ENCODE data around the gene NUP35.
"Not testable (repeated sequence)": the region's sequence is repeated elsewhere in the genome, so short reads cannot be mapped to it uniquely, and the experiment has no call there.

The NUP35 gene

GRCh38 chr2:183148955-183149354 lies 24.7 kb downstream of the NUP35 start:
- DNase-seq: no peak

DNA sequence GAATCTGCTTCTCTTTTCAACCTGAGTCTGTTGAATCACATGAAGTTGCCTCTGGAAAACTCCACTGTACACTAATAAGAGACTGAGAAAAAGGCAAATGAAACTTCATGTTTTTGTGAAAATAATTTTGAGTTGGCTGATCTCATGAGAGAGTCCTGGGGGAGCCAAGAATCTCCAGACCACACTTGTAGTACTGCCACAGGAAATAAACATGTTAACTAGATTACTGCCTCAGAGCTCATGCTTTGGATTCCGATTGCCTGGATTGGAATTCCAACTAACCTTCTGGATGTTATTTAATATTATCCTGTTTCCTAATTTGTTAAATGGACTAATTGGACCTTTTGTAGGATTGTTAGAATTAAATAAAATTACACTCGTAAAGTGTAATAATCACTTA lies 25.2 kb downstream of the NUP35 start:
- peak; percentile 61 for DNase-seq

- not testable (repeated sequence) for DNase-seq
Measured at GRCh38 chr2:183152280-183152679, 28.0 kb downstream of the NUP35 start.

DNA sequence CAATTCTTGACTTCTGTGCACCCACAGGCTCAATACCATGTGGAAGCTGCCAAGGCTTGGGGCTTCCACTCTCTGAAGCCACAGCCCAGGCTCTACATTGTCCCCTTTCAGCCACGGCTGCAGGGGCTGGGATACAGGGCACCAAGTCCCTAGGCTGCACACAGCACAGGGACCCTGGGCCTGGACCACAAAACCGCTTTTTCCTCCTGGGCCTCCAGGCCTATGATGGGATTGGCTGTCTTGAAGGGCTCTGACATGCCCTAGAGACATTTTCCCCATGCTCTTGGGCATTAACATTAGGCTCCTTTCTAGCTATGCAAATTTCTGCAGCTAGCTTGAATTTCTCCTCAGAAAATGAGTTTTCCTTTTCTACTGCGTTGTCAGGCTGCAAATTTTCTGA lies 29.7 kb downstream of the NUP35 start:
- no peak for DNase-seq

DNA sequence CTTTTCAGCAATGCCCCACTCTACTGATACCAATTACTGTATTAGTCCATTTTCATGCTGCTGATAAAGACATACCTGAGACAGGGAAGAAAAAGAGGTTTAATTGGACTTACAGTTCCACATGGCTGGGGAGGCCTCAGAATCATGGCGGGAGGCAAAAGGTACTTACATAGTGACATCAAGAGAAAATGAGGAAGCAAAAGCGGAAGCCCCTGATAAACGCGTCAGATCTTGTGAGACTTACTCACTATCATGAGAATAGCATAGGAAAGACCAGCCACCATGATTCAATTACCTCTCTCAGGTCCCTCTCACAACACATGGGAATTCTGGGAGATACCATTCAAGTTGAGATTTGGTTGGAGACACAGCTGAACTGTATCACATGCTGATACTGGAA lies 30.5 kb downstream of the NUP35 start:
- DNase-seq: not testable (repeated sequence)

- DNase-seq: no peak
Measured at GRCh38 chr2:183157131-183157530, 32.9 kb downstream of the NUP35 start.

DNA sequence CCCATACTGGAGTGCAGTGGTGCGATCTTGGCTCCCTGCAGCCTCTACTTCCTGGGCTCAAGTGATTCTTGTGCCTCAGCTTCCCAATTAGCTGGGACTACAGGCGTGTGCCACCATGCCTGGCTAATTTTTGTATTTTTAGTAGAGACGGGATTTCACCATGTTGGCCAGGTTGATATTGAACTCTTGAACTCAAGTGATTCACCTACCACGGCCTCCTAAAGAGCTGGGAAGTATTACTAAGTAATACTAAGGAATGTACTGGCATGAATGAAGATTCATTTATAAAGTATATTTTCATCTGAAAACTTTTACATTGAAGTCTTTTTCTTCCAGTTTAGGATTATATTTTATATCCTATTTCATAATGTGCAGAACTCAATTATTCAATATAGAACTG lies 38.1 kb downstream of the NUP35 start:
- DNase-seq: peak; percentile 6

DNA sequence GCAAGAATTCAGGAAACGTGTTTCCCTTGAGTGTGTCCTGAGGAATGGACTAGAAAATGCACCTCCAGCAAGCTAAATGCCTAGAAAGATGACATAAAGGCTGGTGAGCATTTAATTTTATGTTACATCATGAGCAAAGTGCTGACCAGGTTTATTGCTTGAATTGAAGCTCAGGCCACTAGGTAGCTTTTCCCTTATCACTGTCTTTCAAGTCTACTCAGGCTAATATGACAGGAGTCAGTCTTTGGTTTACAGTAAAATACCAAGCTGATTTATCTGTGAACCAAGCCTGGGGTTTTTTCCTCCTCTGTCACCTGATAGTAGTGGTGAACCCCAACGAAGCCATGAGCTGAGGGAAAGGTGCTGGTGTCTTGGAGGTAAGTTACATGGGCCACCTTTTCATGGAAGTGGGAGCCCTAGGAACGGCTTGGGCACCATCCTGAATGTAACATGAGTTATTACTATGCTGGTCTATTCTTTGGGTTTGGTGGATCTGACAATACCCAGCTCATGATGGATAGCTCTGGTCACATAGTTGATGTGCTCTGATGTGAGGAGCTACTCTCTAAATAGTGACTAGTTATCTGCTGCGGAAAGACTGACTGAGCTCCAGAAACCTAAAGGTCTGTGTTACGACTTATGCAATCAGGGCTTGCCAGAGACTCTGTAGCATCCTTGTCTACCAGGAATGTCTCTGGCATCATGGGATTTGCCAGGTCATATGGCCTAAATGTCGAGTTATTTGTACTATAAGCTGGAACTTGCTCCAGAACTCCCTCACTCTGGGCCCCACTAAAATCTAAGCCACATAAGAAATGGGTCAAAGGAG lies 39.8 kb downstream of the NUP35 start:
- no peak for DNase-seq

DNA sequence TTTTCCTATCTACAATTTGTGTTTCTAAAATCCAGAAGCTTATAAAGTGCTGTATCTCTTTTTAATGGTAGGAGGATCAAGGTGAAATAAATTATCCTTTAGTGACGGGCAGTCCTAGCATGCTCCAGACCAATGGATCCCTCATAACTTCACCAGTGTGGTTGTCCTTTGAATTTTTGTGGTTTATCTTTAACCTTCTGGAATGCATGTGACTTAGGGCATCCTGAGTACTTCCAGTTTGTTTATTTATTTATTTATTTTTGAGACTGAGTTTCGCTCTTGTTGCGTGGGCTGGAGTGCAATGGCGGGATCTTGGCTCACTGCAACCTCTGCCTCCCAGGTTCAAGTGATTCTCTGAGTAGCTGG lies 40.4 kb downstream of the NUP35 start:
- DNase-seq: peak; percentile 24

GRCh38 chr2:183166210-183166609 lies 42.0 kb downstream of the NUP35 start:
- no peak for DNase-seq

DNA sequence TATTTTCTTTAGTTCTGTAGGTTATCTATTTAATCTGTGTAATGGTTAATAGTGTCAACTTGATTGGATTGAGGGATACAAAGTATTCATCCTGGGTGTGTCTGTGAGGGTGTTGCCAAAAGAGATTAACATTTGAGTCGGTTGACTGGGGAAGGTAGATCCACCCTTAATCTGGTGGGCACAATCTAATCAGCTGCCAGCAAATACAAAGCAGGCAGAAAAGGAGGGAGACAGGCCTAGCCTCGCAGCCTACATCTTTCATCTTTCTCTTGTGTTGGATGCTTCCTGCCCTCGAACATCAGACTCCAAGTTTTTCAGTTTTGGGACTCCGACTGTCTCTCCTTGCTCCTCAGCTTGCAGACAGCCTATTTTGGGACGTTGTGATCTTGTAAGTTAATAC lies 42.7 kb downstream of the NUP35 start:
- DNase-seq: not testable (repeated sequence)

GRCh38 chr2:183172220-183172887 lies 48.1 kb downstream of the NUP35 start:
- DNase-seq: no peak

GRCh38 chr2:183179156-183179555 lies 54.9 kb downstream of the NUP35 start:
- no peak for DNase-seq

GRCh38 chr2:183185534-183185933 lies 61.3 kb downstream of the NUP35 start:
- DNase-seq: no peak

- peak; percentile 12 for DNase-seq
Measured at GRCh38 chr2:183186296-183186695, 62.1 kb downstream of the NUP35 start.

GRCh38 chr2:183186766-183187165 lies 62.5 kb downstream of the NUP35 start:
- no peak for DNase-seq

- DNase-seq: no peak
Measured at GRCh38 chr2:183192343-183192742, 68.1 kb downstream of the NUP35 start.

DNA sequence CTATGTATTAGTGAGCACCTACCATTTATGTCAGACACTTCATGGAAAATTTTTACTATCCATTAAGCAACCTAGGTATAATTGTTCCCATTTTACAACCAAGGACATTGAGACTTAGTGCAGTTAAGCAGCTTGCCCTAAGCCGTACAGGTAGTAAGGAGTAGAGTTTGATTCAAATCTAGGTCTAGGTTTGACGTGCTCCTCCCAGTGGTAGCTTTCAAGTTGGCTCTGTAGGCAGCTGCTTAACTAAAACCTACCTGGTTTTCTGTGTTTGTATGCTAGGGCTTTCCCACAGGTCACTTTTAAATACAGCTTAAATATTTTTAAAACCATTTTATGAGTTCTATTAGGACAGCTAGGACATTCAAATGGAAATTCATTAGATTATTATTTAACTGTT lies 69.7 kb downstream of the NUP35 start:
- DNase-seq: no peak

DNA sequence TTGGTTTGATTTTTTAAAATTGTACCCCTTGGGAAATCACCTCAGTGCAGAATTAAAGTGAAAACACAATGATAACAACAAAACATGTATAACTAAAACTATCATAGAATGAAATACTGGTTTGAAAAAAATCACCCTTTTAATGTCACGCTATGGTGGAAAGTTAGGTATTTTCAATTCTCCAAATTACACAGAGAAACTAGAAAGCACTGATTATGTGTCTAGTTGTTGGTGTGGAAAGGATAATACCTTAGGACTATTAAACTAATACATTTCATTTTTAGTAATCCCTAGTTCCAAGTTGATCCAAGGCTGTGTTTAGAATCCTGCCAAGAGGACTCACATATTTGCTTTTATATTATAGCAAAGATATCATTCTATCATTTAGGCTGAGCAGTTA lies 71.2 kb downstream of the NUP35 start:
- DNase-seq: no peak

DNA sequence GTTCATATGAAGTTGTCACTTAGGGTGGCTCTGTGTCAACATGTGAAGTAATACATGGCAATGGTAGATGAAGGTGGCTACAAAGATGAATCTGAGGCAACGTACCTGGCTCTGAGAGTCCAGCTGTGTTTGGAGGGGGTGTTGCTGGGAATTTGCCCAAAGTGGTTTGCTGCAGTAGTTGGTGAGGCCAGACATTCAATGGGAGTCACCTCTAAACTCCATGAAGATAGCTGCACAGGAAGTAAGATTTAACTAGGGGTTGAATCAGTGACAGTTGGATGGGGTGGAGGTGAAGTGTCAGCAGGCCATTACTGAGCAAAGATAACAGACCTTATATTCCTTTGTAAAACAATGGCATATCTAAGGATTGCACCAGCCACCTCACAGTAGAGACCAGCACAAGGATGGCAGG lies 71.8 kb downstream of the NUP35 start:
- DNase-seq: no peak

GRCh38 chr2:183204397-183204796 lies 80.2 kb downstream of the NUP35 start:
- DNase-seq: no peak

GRCh38 chr2:183207110-183207509 lies 82.9 kb downstream of the NUP35 start:
- peak; percentile 48 for DNase-seq

DNA sequence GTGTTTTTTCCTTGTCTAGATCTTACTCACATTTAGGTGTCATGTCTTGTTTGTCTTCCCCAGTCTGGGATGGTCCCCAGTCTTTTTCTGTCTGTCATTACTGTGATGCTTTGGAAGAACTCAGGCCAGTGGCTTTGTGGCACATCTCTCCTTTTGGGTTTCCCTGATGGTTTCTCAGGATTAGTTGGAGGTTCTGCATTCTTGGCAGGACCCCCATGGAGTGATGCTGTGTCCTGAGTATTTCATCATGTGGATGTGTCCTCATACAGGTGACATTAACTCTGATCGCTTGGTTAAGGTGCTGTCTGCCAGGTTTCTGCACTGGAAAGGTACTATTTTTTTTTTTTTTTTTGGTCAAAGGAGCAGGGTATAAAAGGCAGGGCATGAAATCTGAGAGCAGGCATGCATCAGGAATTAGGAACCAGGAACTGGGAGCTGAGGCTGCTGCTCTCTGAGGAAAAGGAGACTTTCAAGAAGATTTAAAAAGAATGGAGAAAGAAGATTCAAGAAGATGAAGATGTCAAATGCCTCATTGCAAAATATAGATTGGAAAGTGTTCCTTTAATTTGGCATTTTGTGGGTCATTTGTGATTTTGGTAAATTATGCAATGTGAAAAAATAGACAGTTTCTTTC lies 85.3 kb downstream of the NUP35 start:
- DNase-seq: no peak
